GM19455 (cell line): Measurements from ENCODE around the gene POLR3K.

ENCODE experiments used
- ATAC-seq: cut with Tn5 transposase; IDR thresholded peaks from one replicate; pipeline ENCODE4 v1.9.1; 2021; ENCODE audit not compliant: unreplicated experiment

Gene POLR3K

GRCh38 chr16:66309-67182 lies 13.1 kb upstream of the POLR3K start:
- no peak for ATAC-seq

- no peak for ATAC-seq
Measured at GRCh38 chr16:65745-66144, 12.3 kb upstream of the POLR3K start.

GRCh38 chr16:64914-65255 lies 11.5 kb upstream of the POLR3K start:
- ATAC-seq, result no peak

- no peak for ATAC-seq
Measured at GRCh38 chr16:63998-64913, 10.8 kb upstream of the POLR3K start.

- ATAC-seq, result no peak
Measured at GRCh38 chr16:63466-63865, 10.1 kb upstream of the POLR3K start.

GRCh38 chr16:62968-63391 lies 9.6 kb upstream of the POLR3K start:
- ATAC-seq, result no peak

- no peak for ATAC-seq
Measured at GRCh38 chr16:62283-62967, 9.0 kb upstream of the POLR3K start.

- ATAC-seq, result no peak
Measured at GRCh38 chr16:61879-62281, 8.5 kb upstream of the POLR3K start.

GRCh38 chr16:60929-61878 lies 7.8 kb upstream of the POLR3K start:
- no peak for ATAC-seq

GRCh38 chr16:60166-60565 lies 6.8 kb upstream of the POLR3K start:
- ATAC-seq, result no peak

GRCh38 chr16:59440-60059 lies 6.1 kb upstream of the POLR3K start:
- no peak for ATAC-seq

- ATAC-seq, result no peak
Measured at GRCh38 chr16:58491-59439, 5.4 kb upstream of the POLR3K start.

GRCh38 chr16:57711-58110 lies 4.3 kb upstream of the POLR3K start:
- ATAC-seq, result no peak

- no peak for ATAC-seq
Measured at GRCh38 chr16:56231-56927, 3.0 kb upstream of the POLR3K start.

GRCh38 chr16:55571-56136 lies 2.2 kb upstream of the POLR3K start:
- no peak for ATAC-seq

GRCh38 chr16:54237-54581 lies 801 bp upstream of the POLR3K start:
- no peak for ATAC-seq

- no peak for ATAC-seq
Measured at GRCh38 chr16:50769-51591, 2.4 kb downstream of the POLR3K start.
